HG03571 (cell line): Measurements from ENCODE around the gene ZNF548.
"Not testable (repeated sequence)": the region's sequence is repeated elsewhere in the genome, so short reads cannot be mapped to it uniquely, and the experiment has no call there.

Experiments used
- ATAC-seq: cut with Tn5 transposase; IDR thresholded peaks from one replicate; pipeline ENCODE4 v1.9.1; 2021; ENCODE audit not compliant: unreplicated experiment

ZNF548 gene

GRCh38 chr19:57389730-57390598 lies at the start of gene ZNF548:
TSS of gene ZNF548 (plus strand) at chr19:57389854. CDS start at chr19:57390100, 246 bp downstream.
- peak; percentile 97 for ATAC-seq

DNA sequence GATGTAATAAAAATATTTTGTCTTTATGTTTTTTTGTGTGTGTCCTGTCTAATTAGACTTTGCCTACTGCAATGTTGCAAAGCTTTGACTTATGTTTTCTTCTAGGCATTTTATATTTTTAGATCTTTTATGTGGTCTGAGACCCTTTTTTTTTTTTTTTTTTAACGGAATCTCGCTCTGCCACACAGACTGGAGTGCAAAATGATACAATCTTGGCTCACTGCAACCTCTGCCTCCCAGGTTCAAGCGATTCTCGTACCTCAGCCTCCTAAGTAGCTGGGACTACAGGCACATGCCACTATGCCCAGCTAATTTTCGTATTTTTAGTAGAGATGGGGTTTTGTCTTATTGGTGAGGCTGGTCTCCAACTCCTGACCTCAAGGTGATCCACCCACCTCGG lies 47.1 kb upstream of the ZNF548 start:
- ATAC-seq = no peak

- no peak for ATAC-seq
Observed at GRCh38 chr19:57348136-57348535, 41.5 kb upstream of the ZNF548 start.

GRCh38 chr19:57350877-57351805 lies 38.5 kb upstream of the ZNF548 start, which contains the start of gene ZNF304:
TSS of gene ZNF304 (plus strand) at chr19:57351271. CDS start at chr19:57351665, 394 bp downstream.
- peak; percentile 96 for ATAC-seq

- no peak for ATAC-seq
Observed at GRCh38 chr19:57351867-57352266, 37.8 kb upstream of the ZNF548 start.

- ATAC-seq = no peak
Observed at GRCh38 chr19:57355916-57356315, 33.7 kb upstream of the ZNF548 start.

DNA sequence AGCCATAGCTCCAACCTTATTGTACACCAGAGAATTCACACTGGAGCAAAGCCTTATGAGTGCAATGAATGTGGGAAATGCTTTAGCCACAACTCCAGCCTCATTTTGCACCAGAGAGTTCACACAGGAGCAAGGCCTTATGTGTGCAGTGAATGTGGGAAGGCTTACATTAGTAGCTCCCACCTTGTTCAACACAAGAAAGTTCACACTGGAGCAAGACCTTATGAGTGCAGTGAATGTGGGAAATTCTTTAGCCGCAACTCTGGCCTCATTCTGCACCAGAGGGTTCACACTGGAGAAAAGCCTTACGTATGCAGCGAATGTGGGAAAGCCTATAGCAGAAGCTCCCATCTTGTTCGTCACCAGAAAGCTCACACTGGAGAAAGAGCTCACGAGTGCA lies 32.2 kb upstream of the ZNF548 start:
- ATAC-seq = no peak

DNA sequence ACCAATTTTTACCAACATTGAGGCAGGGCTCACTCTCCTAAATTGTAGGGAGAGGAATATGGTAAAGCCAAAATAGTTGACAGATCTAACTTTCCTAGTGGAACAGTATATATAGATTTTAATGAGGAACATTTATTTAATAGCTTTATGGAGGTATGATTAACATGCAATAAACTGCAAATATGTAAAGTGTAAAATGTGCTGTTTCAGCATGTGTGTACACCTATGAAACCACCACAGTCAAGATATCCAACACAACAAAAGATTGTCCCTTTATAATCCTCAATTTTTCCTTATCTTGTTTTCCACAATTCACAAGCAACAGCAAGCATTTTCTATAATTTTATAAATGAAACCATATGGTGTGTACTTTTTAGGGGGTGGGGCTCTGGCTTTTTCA lies 30.4 kb upstream of the ZNF548 start:
- ATAC-seq = no peak

DNA sequence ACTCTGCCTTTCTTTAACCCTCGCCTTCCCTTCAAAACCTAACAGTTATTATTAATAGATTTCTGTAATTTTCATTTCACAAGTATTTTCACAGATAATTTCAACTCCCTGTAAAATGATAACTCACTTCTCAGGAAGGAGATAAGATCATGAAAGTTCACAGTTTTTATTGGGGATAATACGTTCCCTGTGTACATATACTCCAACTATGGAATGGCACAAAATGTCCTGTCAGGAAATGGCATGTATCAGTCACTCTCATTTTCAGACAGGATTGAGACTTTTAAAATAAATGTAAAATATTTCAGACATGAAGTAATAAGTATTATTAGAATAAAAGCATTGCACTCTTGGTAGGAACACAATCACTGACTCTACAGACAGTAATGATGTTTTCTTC lies 27.2 kb upstream of the ZNF548 start:
- ATAC-seq = no peak

- ATAC-seq = peak; percentile 90
Observed at GRCh38 chr19:57362997-57363687, 26.5 kb upstream of the ZNF548 start, which contains the start of the genes TRAPPC2B and ZNF547. TSS of gene TRAPPC2B (plus strand) at chr19:57363551. CDS start at chr19:57364834, 1,283 bp downstream. TSS of gene ZNF547 (plus strand) at chr19:57363551. CDS start at chr19:57368556, 5,005 bp downstream.

GRCh38 chr19:57363688-57364181 lies 25.9 kb upstream of the ZNF548 start:
- peak; percentile 14 for ATAC-seq

DNA sequence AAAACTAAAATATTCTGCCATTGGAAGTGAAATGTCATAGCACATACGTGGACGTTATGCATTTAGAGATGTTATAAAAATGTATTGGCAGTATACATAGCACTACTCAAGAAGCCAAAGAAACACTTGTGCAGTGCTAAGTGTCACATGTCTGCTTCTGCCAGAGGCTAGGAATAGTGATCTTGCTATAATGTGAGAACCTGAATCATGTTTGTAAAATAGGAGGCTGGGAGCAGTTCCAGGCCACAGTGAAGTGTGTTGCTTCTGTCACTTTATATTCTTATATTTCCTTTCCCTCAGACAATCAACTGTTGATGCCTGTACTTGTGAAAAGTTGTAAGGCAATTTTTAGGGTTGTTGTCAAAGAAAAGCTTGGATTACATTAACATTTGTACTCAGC lies 22.9 kb upstream of the ZNF548 start:
- no peak for ATAC-seq

DNA sequence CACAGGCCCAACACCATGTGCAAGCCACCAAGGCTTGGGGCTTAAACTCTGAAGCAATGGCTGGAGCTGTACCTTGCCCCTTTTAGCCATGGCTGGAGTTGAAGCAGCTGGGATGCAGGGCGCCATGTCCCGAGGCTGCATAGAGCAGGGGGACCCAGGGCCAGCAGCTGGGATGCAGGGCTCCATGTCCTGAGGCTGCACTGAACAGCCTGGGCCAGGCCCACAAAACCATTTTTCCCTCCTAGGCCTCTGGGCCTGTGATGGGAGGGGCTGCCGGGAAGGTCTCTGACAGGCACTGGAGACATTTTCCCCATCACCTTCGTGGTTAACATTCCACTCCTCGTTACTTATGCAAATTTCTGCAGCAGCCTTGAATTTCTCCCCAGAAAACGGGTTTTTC lies 15.5 kb upstream of the ZNF548 start:
- no peak for ATAC-seq

- not testable (repeated sequence) for ATAC-seq
Observed at GRCh38 chr19:57374647-57375046, 15.0 kb upstream of the ZNF548 start.

GRCh38 chr19:57376151-57376550 lies 13.5 kb upstream of the ZNF548 start:
- ATAC-seq = no peak

GRCh38 chr19:57377498-57378146 lies 12.0 kb upstream of the ZNF548 start:
- ATAC-seq = no peak

- no peak for ATAC-seq
Observed at GRCh38 chr19:57380923-57381322, 8.7 kb upstream of the ZNF548 start.

- ATAC-seq = no peak
Observed at GRCh38 chr19:57382806-57383488, 6.7 kb upstream of the ZNF548 start.

GRCh38 chr19:57389194-57389729 lies 392 bp upstream of the ZNF548 start:
- no peak for ATAC-seq
